ENCODE results near the gene RAD51B. TPM values are rescaled to one million over a fixed set of nuclear protein-coding genes. Genes with fewer than 3 reads are reported as not detected.

RAD51B gene
- polyA plus RNA-seq, 1 experiment = 6.6 TPM

- ChIA-PET CTCF (no interaction called here), POLR2A (no interaction called here)
- no peak overlapping the region for H3K27ac ChIP-seq (ENCODE audit: low read depth, low read length)
- TF ChIP-seq CTCF (IDR thresholded peaks at IDR 0.05; ENCODE audit: low read depth, low read length) = no peak
- H3K4me3 ChIP-seq (ENCODE audit: low read depth, low read length) = no peak overlapping the region
- H3K9me3 ChIP-seq (ENCODE audit: control insufficient read depth, insufficient read depth, low read length) = peaks cover 3% of the 10 kb centered on the region; the same call in 1 of the 2 replicates
- DNase-seq (ENCODE audit: low read depth, low spot score) = no peak
- no peaks in the 10 kb centered on the region for H3K27me3 ChIP-seq (ENCODE audit: control insufficient read depth, insufficient read depth, low read length)
Measured at GRCh38 chr14:68368850-68369249, 549.3 kb downstream of the RAD51B start.

GRCh38 chr14:68369281-68370056, 549.9 kb downstream of the RAD51B start:
- Histone ChIP-seq H3K9me3 (ENCODE audit: control insufficient read depth, insufficient read depth, low read length) (no peaks in the 10 kb centered on the region), H3K4me3 (ENCODE audit: low read depth, low read length) (no peak overlapping the region), H3K27ac (ENCODE audit: low read depth, low read length) (no peak overlapping the region), H3K27me3 (ENCODE audit: control insufficient read depth, insufficient read depth, low read length) (no peaks in the 10 kb centered on the region)
- TF ChIP-seq CTCF (IDR thresholded peaks at IDR 0.05; ENCODE audit: low read depth, low read length) = no peak
- POLR2A ChIA-PET = no interaction called here
- DNase-seq (ENCODE audit: low read depth, low spot score) = no peak
- CTCF ChIA-PET = no interaction called here

GRCh38 chr14:68370057-68370360, 550.4 kb downstream of the RAD51B start:
- no peak overlapping the region for H3K27ac ChIP-seq (ENCODE audit: low read depth, low read length)
- H3K9me3 ChIP-seq (ENCODE audit: control insufficient read depth, insufficient read depth, low read length) = no peaks in the 10 kb centered on the region
- POLR2A ChIA-PET = no interaction called here
- TF ChIP-seq CTCF (IDR thresholded peaks at IDR 0.05; ENCODE audit: low read depth, low read length) = no peak
- CTCF ChIA-PET = no interaction called here
- DNase-seq (ENCODE audit: low read depth, low spot score) = no peak
- no peak overlapping the region for H3K4me3 ChIP-seq (ENCODE audit: low read depth, low read length)
- H3K27me3 ChIP-seq (ENCODE audit: control insufficient read depth, insufficient read depth, low read length) = no peaks in the 10 kb centered on the region

GRCh38 chr14:68372368-68372767, 552.8 kb downstream of the RAD51B start:
- no peak for TF ChIP-seq CTCF (IDR thresholded peaks at IDR 0.05; ENCODE audit: low read depth, low read length)
- H3K9me3 ChIP-seq (ENCODE audit: control insufficient read depth, insufficient read depth, low read length) = no peaks in the 10 kb centered on the region
- no peak overlapping the region for H3K4me3 ChIP-seq (ENCODE audit: low read depth, low read length)
- POLR2A ChIA-PET = no interaction called here
- DNase-seq (ENCODE audit: low read depth, low spot score) = no peak
- CTCF ChIA-PET = no interaction called here
- no peaks in the 10 kb centered on the region for H3K27me3 ChIP-seq (ENCODE audit: control insufficient read depth, insufficient read depth, low read length)
- H3K27ac ChIP-seq (ENCODE audit: low read depth, low read length) = no peak overlapping the region

GRCh38 chr14:68373124-68373646, 553.6 kb downstream of the RAD51B start:
- H3K9me3 ChIP-seq (ENCODE audit: control insufficient read depth, insufficient read depth, low read length) = no peaks in the 10 kb centered on the region
- no peak overlapping the region for H3K27ac ChIP-seq (ENCODE audit: low read depth, low read length)
- no peak overlapping the region for H3K4me3 ChIP-seq (ENCODE audit: low read depth, low read length)
- no peaks in the 10 kb centered on the region for H3K27me3 ChIP-seq (ENCODE audit: control insufficient read depth, insufficient read depth, low read length)
- ChIA-PET POLR2A (no interaction called here), CTCF (no interaction called here)
- no peak for DNase-seq (ENCODE audit: low read depth, low spot score)
- TF ChIP-seq CTCF (IDR thresholded peaks at IDR 0.05; ENCODE audit: low read depth, low read length) = no peak

All from AG04450 (cell line).